Endothelial cell of umbilical vein (primary cell): Measurements from ENCODE around the gene FGFR3. TPM values are rescaled to one million over a fixed set of nuclear protein-coding genes. Genes with fewer than 3 reads are reported as not detected.

Source experiments
- BruUV-seq: library from RNA; stranded (reverse); fragments of 400-500 nt; replicated peaks from 2 replicates; lab custom pipeline; 2021; lab: Mats Ljungman, UMichigan
- CTCF ChIA-PET: fragments of 300-600, 350-600 bp; sonication (Branson Sonifier 250); formaldehyde crosslinking; loops from one replicate; lab custom pipeline; 2021; ENCODE audit warnings: antibody characterized with exemption, inconsistent platforms; lab: Charles Lee
- POLR2A ChIA-PET: fragments of 300-600, 350-600 bp; sonication (Branson Sonifier 250); formaldehyde crosslinking; loops from one replicate; lab custom pipeline; 2021; ENCODE audit warnings: antibody characterized with exemption, inconsistent platforms; lab: Charles Lee
- DNase-seq: peaks from one replicate; pipeline ENCODE4 v3.0.0-alpha.2; 2011; ENCODE audit warnings: low read depth, low spot score
- FAIRE-seq: peaks from 2 replicates; lab custom pipeline; 2011; peaks lifted over from hg19 to GRCh38; lab: Jason Lieb, UNC
- H2AFZ ChIP-seq: 2 replicates; pipeline ENCODE4 v1.6.0; 2012; ENCODE audit warnings: low read depth, low read length, control low read depth, inconsistent platforms
- H3K27ac ChIP-seq: 2 replicates; pipeline ENCODE4 v1.5.1; 2011; ENCODE audit warnings: low read depth, mild to moderate bottlenecking, control low read depth, low read length, moderate library complexity; ENCODE audit not compliant: insufficient read depth
- H3K27me3 ChIP-seq, 2 experiments: 2 replicates each; pipeline versions ENCODE4 v1.6.0 to v1.6.1; 2011; ENCODE audit warnings: low read length in 2 of 2, mixed read lengths in 1 of 2; ENCODE audit not compliant: control insufficient read depth in 2 of 2, insufficient read depth in 2 of 2
- H3K36me3 ChIP-seq, 2 experiments: 2 replicates in 1 of 2; 3 replicates in 1 of 2; pipeline ENCODE4 v1.5.1; 2011; ENCODE audit warnings: low read length in 2 of 2, mild to moderate bottlenecking in 1 of 2, moderate library complexity in 1 of 2; ENCODE audit not compliant: control insufficient read depth in 2 of 2, insufficient read depth in 2 of 2; ENCODE audit errors: extremely low read depth in 1 of 2
- H3K4me1 ChIP-seq: 3 replicates; pipeline ENCODE4 v1.5.1; 2011; ENCODE audit warnings: mild to moderate bottlenecking, low read length; ENCODE audit not compliant: control insufficient read depth, insufficient read depth; ENCODE audit errors: extremely low read depth
- H3K4me2 ChIP-seq: 2 replicates; pipeline ENCODE4 v1.6.1; 2011; ENCODE audit warnings: low read length, control low read depth, mixed read lengths; ENCODE audit not compliant: insufficient read depth
- H3K4me3 ChIP-seq, 3 experiments: fragments of 200-600 bp in 1 of 3; sonication (generic), shearing (Covaris generic) in 1 of 3; replicated peaks in 1 of 3; 2 replicates each; pipeline ENCODE4 v1.5.1; 2011 to 2016; ENCODE audit warnings: control low read depth in 3 of 3, low read length in 3 of 3, mild to moderate bottlenecking in 2 of 3, inconsistent platforms in 1 of 3, low read depth in 1 of 3, moderate library complexity in 1 of 3; ENCODE audit not compliant: insufficient read depth in 1 of 3
- H3K79me2 ChIP-seq: 2 replicates; pipeline ENCODE4 v1.6.0; 2012; ENCODE audit warnings: low read length, inconsistent platforms; ENCODE audit not compliant: control insufficient read depth, insufficient read depth
- H3K9ac ChIP-seq: replicated peaks from 2 replicates; pipeline ENCODE3; 2011; ENCODE audit warnings: low read length, control low read depth; ENCODE audit not compliant: insufficient read depth; ENCODE audit errors: extremely low read depth
- H3K9me1 ChIP-seq: replicated peaks from 3 replicates; pipeline ENCODE4 v1.6.0; 2011; ENCODE audit warnings: mild to moderate bottlenecking, low read length; ENCODE audit not compliant: control insufficient read depth, insufficient read depth; ENCODE audit errors: extremely low read depth
- H3K9me3 ChIP-seq: replicated peaks from 2 replicates; pipeline ENCODE4 v1.5.1; 2012; ENCODE audit warnings: low read length, inconsistent platforms; ENCODE audit not compliant: control insufficient read depth, insufficient read depth
- H4K20me1 ChIP-seq: replicated peaks from 2 replicates; pipeline ENCODE3; 2011; ENCODE audit warnings: mild to moderate bottlenecking, low read length; ENCODE audit not compliant: control insufficient read depth, insufficient read depth; ENCODE audit errors: extremely low read depth
- EZH2 ChIP-seq: IDR thresholded peaks from 2 replicates; pipeline ENCODE4 v1.6.1; 2012; ENCODE audit warnings: borderline replicate concordance, low read depth, mild to moderate bottlenecking, moderate library complexity, low read length, inconsistent platforms; ENCODE audit not compliant: severe bottlenecking
- FOS ChIP-seq: IDR thresholded peaks from 2 replicates; pipeline ENCODE4 v1.6.1; 2011; ENCODE audit warnings: mild to moderate bottlenecking, low read length, moderate library complexity, borderline replicate concordance; ENCODE audit not compliant: insufficient read depth
- JUN ChIP-seq: IDR thresholded peaks from 2 replicates; pipeline ENCODE4 v1.6.1; 2011; ENCODE audit warnings: borderline replicate concordance, low read depth; ENCODE audit not compliant: insufficient read length, insufficient read depth
- MYC ChIP-seq: IDR thresholded peaks from one replicate; pipeline ENCODE4 v1.6.1; 2011; ENCODE audit warnings: mild to moderate bottlenecking, low read depth, low read length
- POLR2A ChIP-seq: IDR thresholded peaks from 2 replicates; pipeline ENCODE4 v1.6.1; 2012; ENCODE audit warnings: low read depth, mild to moderate bottlenecking, control low read depth, low read length
- dilution Hi-C: fragments of 300-500 bp; cut with MboI; formaldehyde crosslinking; loops from one replicate; pipeline ENCODE4 v1.15.0; 2019; ENCODE audit warnings: low sequenced_read_pairs; ENCODE audit not compliant: extremely low pct_ligation_motif_present
- intact Hi-C: fragments of 100-400 bp; cut with micrococcal nuclease; formaldehyde crosslinking; loops from one replicate; pipeline ENCODE4 v1.10.0; 2022
- polyA plus RNA-seq, 4 experiments: library from polyadenylated mRNA; depleted of rRNA in 3 of 4; stranded (reverse) in 3 of 4; unstranded in 1 of 4; fragments of >200 nt; gene quantifications; 2 replicates each; pipeline versions ENCODE4 v1.2.1 to v1.2.3, GENCODE V29; 2011 to 2012; ENCODE audit warnings: missing spikeins in 1 of 4
- total RNA-seq: library from RNA; stranded (reverse); gene quantifications from 2 replicates; pipeline ENCODE4 v1.2.3, GENCODE V29; 2021
- TF ChIP-seq, protein P1 (sequence below), 2 donors: IDR thresholded peaks; 1 replicate in 1 of 2; 2 replicates in 1 of 2; pipeline ENCODE4 v1.5.1; 2011; ENCODE audit warnings: low read length in 2 of 2, mild to moderate bottlenecking in 2 of 2, moderate library complexity in 2 of 2, control low read depth in 1 of 2, inconsistent platforms in 1 of 2, low read depth in 1 of 2; ENCODE audit not compliant: insufficient read depth in 1 of 2; ENCODE audit errors: extremely low read depth in 1 of 2
- TF ChIP-seq, protein P2 (sequence below): IDR thresholded peaks from 2 replicates; pipeline ENCODE4 v1.6.1; 2011; ENCODE audit not compliant: insufficient read depth, insufficient read length

The FGFR3 gene
- total and polyA plus RNA-seq, 2 donors (not counting 3 experiments of a cell fraction or from before 2014, with no cell fraction given): 0.73 to 1.2 TPM

DNA sequence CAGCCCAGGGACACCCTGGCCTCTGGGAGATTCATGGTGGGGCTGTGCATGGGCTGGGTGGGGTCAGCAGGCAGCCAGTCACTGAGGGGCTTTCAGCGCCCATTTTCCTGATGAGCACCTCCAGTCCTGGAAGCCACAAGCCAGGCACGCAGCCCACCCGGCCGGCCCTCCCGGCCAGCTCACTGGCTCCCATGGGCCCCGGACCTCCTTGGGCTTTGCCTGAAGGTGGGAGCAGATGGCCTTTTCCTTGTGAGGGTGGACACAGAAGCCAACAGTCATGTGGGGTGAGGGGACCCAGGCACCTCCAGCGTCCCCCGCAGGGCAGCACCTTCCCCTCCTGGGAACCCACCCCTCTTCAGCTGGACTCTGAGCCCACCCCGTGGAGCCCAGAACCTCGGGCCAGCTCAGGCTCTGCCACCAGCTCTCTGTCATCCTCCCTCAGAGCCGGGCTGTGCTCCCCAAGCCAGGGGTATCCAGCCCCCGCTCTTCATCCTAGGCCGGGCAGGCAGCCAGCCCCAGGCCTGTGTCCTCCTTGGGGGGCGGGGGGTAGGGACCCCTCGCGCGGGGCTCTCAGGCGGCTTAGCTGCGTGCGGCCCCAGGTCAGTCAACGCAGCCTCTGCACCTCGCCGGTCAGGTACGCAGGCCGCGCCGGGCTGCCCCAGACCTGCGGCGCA, 798 bp upstream of the FGFR3 start:
- intact Hi-C loops: loop anchor here (5.0 kb wide), 1 partner anchor 45 kb away; no protein-coding TSS in a partner anchor
- no peak overlapping the region for H3K27ac ChIP-seq
- no peaks in the 10 kb centered on the region for H3K9me3 ChIP-seq
- DNase-seq: no peak
- no peak for TF ChIP-seq FOS
- TF ChIP-seq, protein P1, sequence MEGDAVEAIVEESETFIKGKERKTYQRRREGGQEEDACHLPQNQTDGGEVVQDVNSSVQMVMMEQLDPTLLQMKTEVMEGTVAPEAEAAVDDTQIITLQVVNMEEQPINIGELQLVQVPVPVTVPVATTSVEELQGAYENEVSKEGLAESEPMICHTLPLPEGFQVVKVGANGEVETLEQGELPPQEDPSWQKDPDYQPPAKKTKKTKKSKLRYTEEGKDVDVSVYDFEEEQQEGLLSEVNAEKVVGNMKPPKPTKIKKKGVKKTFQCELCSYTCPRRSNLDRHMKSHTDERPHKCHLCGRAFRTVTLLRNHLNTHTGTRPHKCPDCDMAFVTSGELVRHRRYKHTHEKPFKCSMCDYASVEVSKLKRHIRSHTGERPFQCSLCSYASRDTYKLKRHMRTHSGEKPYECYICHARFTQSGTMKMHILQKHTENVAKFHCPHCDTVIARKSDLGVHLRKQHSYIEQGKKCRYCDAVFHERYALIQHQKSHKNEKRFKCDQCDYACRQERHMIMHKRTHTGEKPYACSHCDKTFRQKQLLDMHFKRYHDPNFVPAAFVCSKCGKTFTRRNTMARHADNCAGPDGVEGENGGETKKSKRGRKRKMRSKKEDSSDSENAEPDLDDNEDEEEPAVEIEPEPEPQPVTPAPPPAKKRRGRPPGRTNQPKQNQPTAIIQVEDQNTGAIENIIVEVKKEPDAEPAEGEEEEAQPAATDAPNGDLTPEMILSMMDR (IDR thresholded peaks at IDR 0.05; ENCODE audit: extremely low read depth in 1 of 2, insufficient read depth in 1 of 2, low read depth in 1 of 2, low read length in 2 of 2): no peak
- ChIA-PET CTCF (interaction anchor here (1.6 to 4.6 kb wide), 5 partner anchors 15 to 99 kb away, joined by 4 to 29 read pairs (median 6); no protein-coding TSS in a partner anchor), POLR2A (no interaction called here)
- no peaks in the 10 kb centered on the region for H3K36me3 ChIP-seq
- H3K79me2 ChIP-seq: no peaks in the 10 kb centered on the region
- H3K27me3 ChIP-seq: peaks cover 16 to 24% of the 10 kb centered on the region in 2 experiments
- H2AFZ ChIP-seq: no peak overlapping the region
- no peak overlapping the region for H3K4me2 ChIP-seq
- dilution Hi-C loops: no loop called here
- no peaks in the 10 kb centered on the region for H3K9me1 ChIP-seq
- no peaks in the 10 kb centered on the region for H3K4me1 ChIP-seq
- no peak overlapping the region for H3K9ac ChIP-seq
- no peaks in the 10 kb centered on the region for H4K20me1 ChIP-seq
- no peak for FAIRE-seq
- H3K4me3 ChIP-seq: no peak overlapping the region
- no TSS peak for BruUV-seq

DNA sequence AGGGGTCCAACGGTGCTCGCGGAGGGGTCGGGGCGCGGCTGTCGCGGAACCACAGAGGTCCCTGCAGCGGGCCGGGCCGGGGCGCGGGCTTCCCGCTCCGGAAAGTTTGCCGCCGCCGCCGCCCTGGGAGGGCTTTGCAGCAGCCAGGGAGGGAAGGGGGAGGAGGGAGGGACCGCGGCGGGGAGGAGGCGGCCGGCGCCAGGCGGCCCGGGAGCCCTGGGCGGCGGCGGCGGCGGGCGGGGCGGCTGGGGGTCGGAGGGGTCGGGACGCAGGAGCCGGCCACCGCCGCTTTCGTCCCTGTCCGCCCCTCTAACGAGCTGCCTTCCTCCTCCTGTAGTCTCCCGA, 375 bp downstream of the FGFR3 start:
- Histone ChIP-seq H3K36me3 (no peaks in the 10 kb centered on the region), H3K27ac (no peak overlapping the region), H4K20me1 (no peaks in the 10 kb centered on the region), H3K4me2 (no peak overlapping the region), H2AFZ (peak overlapping the region; percentile 55), H3K9me3 (no peaks in the 10 kb centered on the region), H3K4me1 (no peaks in the 10 kb centered on the region), H3K9ac (no peak overlapping the region), H3K27me3 (peaks cover 16 to 24% of the 10 kb centered on the region in 2 experiments), H3K4me3 (peak overlapping the region in 2 of 3 experiments; percentile 22 to 39), H3K79me2 (no peaks in the 10 kb centered on the region), H3K9me1 (no peaks in the 10 kb centered on the region)
- FAIRE-seq: no peak
- dilution Hi-C loops (no loop called here), intact Hi-C loops (loop anchor here (5.0 kb wide), 1 partner anchor 46 kb away; no protein-coding TSS in a partner anchor)
- TF ChIP-seq MYC (no peak), POLR2A (no peak), JUN (no peak), EZH2 (no peak)
- TF ChIP-seq, protein P2, sequence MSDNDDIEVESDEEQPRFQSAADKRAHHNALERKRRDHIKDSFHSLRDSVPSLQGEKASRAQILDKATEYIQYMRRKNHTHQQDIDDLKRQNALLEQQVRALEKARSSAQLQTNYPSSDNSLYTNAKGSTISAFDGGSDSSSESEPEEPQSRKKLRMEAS: no peak
- TF ChIP-seq, protein P1 (IDR thresholded peaks at IDR 0.05; ENCODE audit: extremely low read depth in 1 of 2, insufficient read depth in 1 of 2, low read depth in 1 of 2, low read length in 2 of 2): no peak
- no TSS peak for BruUV-seq
- ChIA-PET POLR2A (no interaction called here), CTCF (interaction anchor here (1.5 to 4.6 kb wide), 5 partner anchors 15 to 45 kb away, joined by 3 to 29 read pairs (median 6); no protein-coding TSS in a partner anchor)
- no peak for DNase-seq
